Jurkat, Clone E6-1 (cell line): ENCODE measurements around the gene CMTM4.
"Not testable (repeated sequence)": the region's sequence is repeated elsewhere in the genome, so short reads cannot be mapped to it uniquely, and the experiment has no call there.

Source experiments
- DNase-seq: peaks from one replicate; pipeline ENCODE4 v3.0.0-alpha.2; 2011; ENCODE audit warnings: low read depth, low spot score
- H3K4me3 ChIP-seq: 2 replicates; pipeline ENCODE4 v1.5.1; 2011; ENCODE audit warnings: mild to moderate bottlenecking, low read length, control low read depth, moderate library complexity

The CMTM4 gene

GRCh38 chr16:66605979-66606751 is 90.4 kb downstream of the CMTM4 start:
- DNase-seq: no peak
- H3K4me3 ChIP-seq: peak overlapping the region; percentile 78

- peak overlapping the region; percentile 78 for H3K4me3 ChIP-seq
- DNase-seq: no peak
Observed at GRCh38 chr16:66605177-66605978, 91.2 kb downstream of the CMTM4 start.

DNA sequence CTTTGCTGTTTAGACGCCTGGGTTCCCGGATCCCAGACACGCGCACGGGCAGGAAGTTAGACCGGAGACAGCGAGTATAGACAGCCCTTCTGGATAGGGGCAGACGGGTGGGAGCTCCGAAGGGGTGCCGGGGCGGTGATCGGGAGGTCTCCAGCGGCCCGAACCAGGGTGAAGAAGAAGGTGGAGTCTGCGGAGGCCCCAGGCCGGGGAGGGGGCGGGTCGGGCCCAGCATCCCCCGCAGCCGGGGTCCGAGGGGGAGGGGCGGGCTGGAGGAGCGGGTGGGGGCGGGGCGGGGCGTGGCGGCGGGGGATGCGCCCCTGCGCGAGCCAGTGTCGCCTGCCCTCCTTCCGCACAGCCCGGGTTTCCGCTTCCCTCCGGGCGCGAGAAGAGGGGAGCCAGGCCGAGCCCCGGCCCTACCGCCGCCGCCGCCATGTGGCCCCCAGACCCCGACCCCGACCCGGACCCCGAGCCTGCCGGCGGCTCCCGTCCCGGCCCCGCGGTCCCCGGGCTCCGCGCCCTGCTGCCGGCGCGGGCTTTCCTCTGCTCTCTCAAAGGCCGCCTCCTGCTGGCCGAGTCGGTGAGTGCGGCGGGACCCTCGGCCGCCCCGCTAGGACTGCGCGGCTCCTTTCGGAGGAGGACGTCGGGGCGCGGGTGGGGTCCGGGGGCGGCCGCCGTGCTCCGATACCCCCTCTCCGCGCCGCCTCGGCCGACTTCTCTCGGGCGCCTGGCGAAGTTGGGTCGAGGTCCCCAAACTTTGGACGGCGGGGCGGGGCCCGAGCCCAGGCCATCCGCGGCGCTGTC is 92.0 kb downstream of the CMTM4 start, which contains the start of gene CMTM3:
CMTM3 (plus strand) TSS at position 329 of the 801 bp plus-strand sequence; CDS start at position 431, 102 bp downstream.
- peak; percentile 54 for DNase-seq
- H3K4me3 ChIP-seq: peak within 1 kb of the TSS; percentile 78

DNA sequence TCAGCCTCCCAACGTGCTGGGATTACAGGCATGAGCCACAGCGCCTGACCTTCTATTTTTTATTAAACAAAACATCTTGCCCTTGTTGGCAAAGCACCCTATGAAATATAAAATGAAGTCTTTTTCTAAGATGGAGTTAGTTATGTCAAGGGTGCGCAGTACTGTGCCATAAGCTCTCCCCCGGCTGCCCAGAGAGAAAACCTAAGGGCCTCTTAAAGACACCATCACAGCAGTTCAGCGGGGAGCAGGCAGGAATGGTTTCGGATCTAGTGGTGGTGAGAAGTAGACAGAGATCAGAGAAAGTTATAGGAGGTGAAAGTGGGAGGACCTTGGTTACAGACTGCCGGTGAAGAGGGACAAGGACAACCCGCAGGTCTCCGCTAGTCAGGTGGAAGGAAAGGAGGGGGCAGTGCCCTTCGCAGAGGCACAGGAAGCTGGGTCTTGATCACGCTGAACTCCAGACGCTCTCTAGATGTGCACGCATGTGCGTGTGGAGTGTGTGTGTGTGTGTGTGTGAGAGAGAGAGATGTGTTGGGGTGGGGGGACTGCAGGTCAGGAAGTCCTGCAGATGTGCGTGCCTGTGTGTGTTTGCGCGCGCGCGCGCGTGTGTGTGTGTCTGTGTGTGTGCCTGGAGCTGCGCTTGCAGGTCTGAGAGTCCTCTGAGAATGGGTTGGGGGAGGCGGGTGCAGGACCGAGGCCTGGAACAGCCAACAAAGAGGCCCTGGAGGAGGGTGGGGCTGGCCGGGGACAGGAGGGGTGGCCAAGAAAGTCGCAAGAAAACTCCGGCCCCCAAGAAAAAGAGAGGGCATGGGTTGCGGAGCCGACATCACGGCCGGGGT is 92.8 kb downstream of the CMTM4 start:
- peak; percentile 87 for DNase-seq
- H3K4me3 ChIP-seq: peak overlapping the region; percentile 78

DNA sequence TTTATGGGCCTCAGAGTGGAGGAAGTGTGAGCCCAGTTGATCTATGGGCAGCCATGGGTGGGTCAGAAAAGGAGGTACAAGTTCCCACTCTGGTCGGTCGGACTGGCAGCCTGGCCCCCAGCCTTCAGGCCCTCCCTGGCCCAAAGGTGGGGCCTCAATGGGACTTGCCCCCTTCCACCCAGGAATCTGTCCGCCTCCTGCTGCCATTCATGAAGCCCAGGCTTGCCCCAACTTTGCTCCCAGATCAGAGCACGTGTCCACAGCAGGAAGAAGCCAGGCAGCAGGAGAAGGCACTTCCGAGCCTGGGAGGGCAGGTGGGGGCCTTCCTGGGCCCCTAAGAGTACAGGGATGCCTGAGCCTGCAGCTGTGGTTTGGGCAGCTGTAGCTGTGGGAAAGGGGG is 95.1 kb downstream of the CMTM4 start:
- H3K4me3 ChIP-seq: no peak overlapping the region
- DNase-seq: no peak

GRCh38 chr16:66600477-66600876 is 96.1 kb downstream of the CMTM4 start:
- no peak for DNase-seq
- no peak overlapping the region for H3K4me3 ChIP-seq

DNA sequence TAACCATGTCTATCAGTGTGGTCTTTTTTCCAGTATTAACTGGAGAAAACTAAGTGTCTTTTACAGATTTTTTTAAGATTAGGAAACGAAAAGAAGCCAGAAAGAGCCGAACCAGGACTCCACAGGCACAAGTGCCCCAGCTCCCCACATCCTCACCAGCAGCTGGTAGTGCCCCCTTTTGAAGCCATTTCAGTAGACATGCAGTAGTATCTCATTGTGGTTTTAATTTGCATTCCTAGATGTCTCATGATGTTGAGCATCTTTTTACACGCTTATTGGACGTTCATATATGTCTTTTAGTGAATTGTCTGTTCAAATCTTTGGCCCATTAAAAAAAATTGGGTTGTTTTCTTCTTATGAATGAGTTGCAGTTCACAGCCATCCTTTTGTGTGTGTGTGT is 96.8 kb downstream of the CMTM4 start:
- DNase-seq: peak; percentile 75
- H3K4me3 ChIP-seq: no peak overlapping the region

GRCh38 chr16:66598111-66598510 is 98.4 kb downstream of the CMTM4 start:
- no peak overlapping the region for H3K4me3 ChIP-seq
- no peak for DNase-seq

DNA sequence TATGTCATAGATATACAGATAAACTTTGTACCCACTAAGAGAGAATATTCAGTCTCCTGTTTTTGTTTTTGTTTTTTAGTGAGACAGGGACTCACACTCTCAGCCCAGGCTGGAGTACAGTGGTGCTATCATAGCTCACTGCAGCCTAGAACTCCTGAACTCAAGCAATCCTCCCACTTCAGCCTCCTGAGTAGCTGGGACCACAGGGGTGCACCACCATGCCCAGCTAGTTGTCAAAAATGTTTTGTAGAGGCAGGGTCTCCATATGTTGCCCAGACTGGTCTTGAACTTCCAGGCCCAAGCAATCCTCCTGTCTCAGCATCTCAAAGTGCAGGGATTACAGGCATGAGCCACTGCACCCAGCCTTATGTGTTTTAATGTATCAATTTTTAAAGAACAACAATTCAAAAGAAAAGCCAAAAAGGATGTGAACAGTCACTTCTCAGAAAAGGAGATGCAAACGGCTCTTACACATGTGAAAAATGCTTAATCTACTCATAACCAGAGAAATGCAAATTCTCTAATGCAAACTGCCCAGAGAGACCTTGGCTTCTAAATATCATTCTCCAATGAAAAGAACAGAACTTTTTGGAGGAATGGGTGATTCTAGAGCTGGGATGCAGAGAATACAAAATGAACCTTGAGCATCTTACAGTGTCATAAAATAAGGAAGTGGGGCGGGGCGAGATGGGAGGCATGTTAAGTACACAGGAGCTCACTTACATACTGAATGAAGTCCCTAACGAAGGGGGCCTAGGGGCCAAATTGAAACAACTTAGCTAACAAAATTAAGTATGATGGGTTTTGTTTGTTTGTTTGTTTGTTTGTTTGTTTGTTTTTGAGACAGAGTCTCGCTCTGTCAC is 99.3 kb downstream of the CMTM4 start:
- DNase-seq: no peak
- no peak overlapping the region for H3K4me3 ChIP-seq

GRCh38 chr16:66596559-66596958 is 100.0 kb downstream of the CMTM4 start:
- DNase-seq, H3K4me3 ChIP-seq: not testable (repeated sequence)

DNA sequence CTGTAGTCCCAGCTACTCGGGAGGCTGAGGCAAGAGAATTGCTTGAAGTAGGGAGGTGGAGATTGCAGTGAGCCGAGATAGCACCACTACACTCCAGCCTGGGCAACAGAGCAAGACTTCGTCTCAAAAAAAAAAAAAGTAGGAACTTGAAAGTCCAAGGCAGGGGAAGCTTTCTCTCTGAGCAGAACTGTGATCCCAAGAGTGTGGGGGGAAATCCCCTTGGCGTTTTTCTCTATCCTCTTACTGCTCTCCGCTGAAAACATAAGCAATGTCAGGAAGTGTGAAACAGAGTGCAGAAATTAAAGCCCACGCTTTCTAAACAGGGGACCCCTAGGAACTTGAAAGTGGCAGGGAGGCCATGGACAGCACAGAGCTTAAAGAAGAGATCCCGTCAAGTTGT is 101.8 kb downstream of the CMTM4 start:
- no peak overlapping the region for H3K4me3 ChIP-seq
- no peak for DNase-seq

DNA sequence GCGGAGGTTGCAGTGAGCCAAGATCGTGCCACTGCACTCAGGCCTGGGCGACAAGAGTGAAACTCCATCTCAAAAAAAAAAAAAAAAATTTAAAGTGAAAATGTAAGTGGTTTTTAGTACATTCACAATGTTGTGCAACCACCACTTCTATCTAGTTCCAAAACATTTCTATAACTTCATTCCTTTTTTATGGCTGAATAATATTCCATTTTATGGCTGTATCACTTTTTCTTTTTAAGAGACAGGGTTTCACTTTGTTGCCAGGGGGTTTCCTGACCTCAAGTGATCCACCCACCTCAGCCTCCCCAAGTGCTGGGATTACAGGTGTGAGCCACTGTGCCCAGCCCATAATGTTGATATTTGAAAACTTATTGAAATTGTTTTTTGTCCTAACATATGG is 103.7 kb downstream of the CMTM4 start:
- no peak overlapping the region for H3K4me3 ChIP-seq
- DNase-seq: no peak

GRCh38 chr16:66592241-66592640 is 104.3 kb downstream of the CMTM4 start:
- H3K4me3 ChIP-seq: no peak overlapping the region
- DNase-seq: no peak

- DNase-seq: no peak
- no peak overlapping the region for H3K4me3 ChIP-seq
Observed at GRCh38 chr16:66591018-66591417, 105.5 kb downstream of the CMTM4 start.

DNA sequence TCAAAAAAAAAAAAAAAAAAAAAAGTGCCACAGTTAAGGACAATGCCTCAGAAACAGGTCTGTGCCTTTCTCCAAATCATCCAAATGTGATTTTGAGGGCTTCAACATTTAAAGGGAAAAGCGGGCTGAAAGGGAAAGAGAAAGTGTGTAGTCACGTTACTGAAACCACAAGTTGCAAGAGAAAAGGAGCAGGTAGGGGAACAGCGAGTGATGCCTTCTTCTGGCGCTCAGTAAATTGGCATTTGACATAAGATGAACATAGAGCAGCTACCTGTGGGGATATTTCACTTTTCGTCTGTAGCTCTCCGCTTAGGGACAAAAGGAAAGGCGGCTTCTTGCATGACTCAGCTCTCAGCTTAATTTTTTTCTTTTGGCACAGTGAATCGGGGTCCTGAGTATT is 106.2 kb downstream of the CMTM4 start:
- H3K4me3 ChIP-seq: peak overlapping the region; percentile 6

GRCh38 chr16:66588981-66589713 is 107.4 kb downstream of the CMTM4 start:
- no peak overlapping the region for H3K4me3 ChIP-seq
- peak; percentile 54 for DNase-seq

More for the DNA sequence above, 106.2 kb downstream of the CMTM4 start:
- DNase-seq: peak; percentile 57
